Upper lobe of left lung (tissue), 6 donors: ENCODE results near the gene SLC5A2. TPM values are rescaled to one million over a fixed set of nuclear protein-coding genes. Genes with fewer than 3 reads are reported as not detected.

Experiments used
- ATAC-seq, 2 donors: fragments of 200-7000 bp; cut with Tn5 transposase; one replicate each; pipeline ENCODE4 v1.9.1; 2022; ENCODE audit warnings: mild to moderate bottlenecking in 2 of 2, moderate library complexity in 2 of 2; ENCODE audit not compliant: low FRiP score in 2 of 2
- DNase-seq, 2 donors: peaks; one replicate each; pipeline ENCODE4 v3.0.0-alpha.2; 2019 to 2020
- H3K27ac ChIP-seq, 4 donors: fragments of 200-600 bp; sonication (generic); one replicate each; pipeline ENCODE4 v1.5.1; 2016 to 2019
- H3K27me3 ChIP-seq, 4 donors: fragments of 200-600 bp; sonication (generic); one replicate each; pipeline ENCODE4 v1.5.1; 2017 to 2019
- H3K36me3 ChIP-seq, 4 donors: fragments of 200-600 bp; sonication (generic); one replicate each; pipeline ENCODE4 v1.5.1; 2016 to 2019
- H3K4me1 ChIP-seq, 4 donors: fragments of 200-600 bp; sonication (generic); one replicate each; pipeline ENCODE4 v1.5.1; 2018 to 2019
- H3K4me3 ChIP-seq, 4 donors: fragments of 200-600 bp; sonication (generic); one replicate each; pipeline ENCODE4 v1.5.1; 2017 to 2019; ENCODE audit warnings: mild to moderate bottlenecking in 2 of 4, moderate library complexity in 1 of 4
- H3K9me3 ChIP-seq, 4 donors: fragments of 200-600 bp; sonication (generic); one replicate each; pipeline ENCODE4 v1.5.1; 2018 to 2019
- EP300 ChIP-seq, 4 donors: sonication (generic); formaldehyde crosslinking; IDR thresholded peaks; one replicate each; pipeline ENCODE4 v1.5.1; 2017; ENCODE audit warnings: antibody characterized with exemption in 4 of 4, control low read depth in 2 of 4
- POLR2A ChIP-seq, 4 donors: fragments of 450-650 bp; IDR thresholded peaks; one replicate each; pipeline ENCODE4 v1.5.1; 2016 to 2017; ENCODE audit warnings: antibody characterized with exemption in 4 of 4, mild to moderate bottlenecking in 2 of 4
- POLR2AphosphoS5 ChIP-seq, 2 donors: sonication (generic); formaldehyde crosslinking; IDR thresholded peaks; one replicate each; pipeline ENCODE4 v1.5.1; 2017; ENCODE audit warnings: antibody characterized with exemption in 2 of 2
- WGBS, 2 donors: methylation state at CpG; one replicate each; pipeline ENCODE4 v1.1.5; 2017 to 2018; 5-methylcytosine and 5-hydroxymethylcytosine counted together
- total RNA-seq, 6 donors: library from RNA; depleted of rRNA in 4 of 6; stranded (reverse); fragments of >200 nt in 4 of 6; gene quantifications; one replicate each; pipeline versions ENCODE4 v1.1.0 to v1.2.1, GENCODE V29; 2016 to 2021
- TF ChIP-seq, protein P1 (sequence below), 6 experiments: fragments of 450-650 bp in 4 of 6; fragments of 200-600 bp in 2 of 6; sonication (generic) in 2 of 6; IDR thresholded peaks; one replicate each; pipeline ENCODE4 v1.5.1; 2016 to 2019; ENCODE audit warnings: antibody characterized with exemption in 6 of 6
- donor health status: DM: no; HTN: no; CAD: no; lungs with moderate emphysema.
- donor health status: DM: no; HTN: yes; CAD: no; lungs with severe emphysema.

Gene SLC5A2
- total RNA-seq, 6 donors from 2014 or later = 0.84 to 3.3 (median 1.2) TPM

DNA sequence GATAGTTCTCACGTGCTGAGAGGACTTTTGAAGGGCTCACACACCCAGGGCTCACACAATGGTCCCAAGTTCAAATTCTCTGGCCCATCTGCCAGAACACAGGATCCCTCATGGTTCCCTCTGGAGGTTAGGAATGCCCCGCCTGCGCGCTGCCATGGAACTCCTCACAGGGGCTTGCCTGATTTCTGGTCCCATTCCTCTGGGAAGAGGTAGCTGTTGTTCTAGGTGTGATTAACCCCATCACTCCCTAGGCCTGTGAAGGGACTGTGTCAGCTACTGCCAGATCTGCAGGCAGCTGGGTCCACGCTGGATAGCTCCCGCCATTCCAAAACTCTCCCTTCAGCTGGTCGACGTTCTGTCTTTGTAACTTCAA is 25.9 kb upstream of the SLC5A2 start:
- no peak for ATAC-seq
- no peaks in the 10 kb centered on the region for H3K9me3 ChIP-seq
- TF ChIP-seq POLR2AphosphoS5 (IDR thresholded peaks at IDR 0.05) (no peak), EP300 (IDR thresholded peaks at IDR 0.05) (no peak), POLR2A (IDR thresholded peaks at IDR 0.05) (no peak)
- TF ChIP-seq, protein P1, sequence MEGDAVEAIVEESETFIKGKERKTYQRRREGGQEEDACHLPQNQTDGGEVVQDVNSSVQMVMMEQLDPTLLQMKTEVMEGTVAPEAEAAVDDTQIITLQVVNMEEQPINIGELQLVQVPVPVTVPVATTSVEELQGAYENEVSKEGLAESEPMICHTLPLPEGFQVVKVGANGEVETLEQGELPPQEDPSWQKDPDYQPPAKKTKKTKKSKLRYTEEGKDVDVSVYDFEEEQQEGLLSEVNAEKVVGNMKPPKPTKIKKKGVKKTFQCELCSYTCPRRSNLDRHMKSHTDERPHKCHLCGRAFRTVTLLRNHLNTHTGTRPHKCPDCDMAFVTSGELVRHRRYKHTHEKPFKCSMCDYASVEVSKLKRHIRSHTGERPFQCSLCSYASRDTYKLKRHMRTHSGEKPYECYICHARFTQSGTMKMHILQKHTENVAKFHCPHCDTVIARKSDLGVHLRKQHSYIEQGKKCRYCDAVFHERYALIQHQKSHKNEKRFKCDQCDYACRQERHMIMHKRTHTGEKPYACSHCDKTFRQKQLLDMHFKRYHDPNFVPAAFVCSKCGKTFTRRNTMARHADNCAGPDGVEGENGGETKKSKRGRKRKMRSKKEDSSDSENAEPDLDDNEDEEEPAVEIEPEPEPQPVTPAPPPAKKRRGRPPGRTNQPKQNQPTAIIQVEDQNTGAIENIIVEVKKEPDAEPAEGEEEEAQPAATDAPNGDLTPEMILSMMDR (IDR thresholded peaks at IDR 0.05) = no peak
- H3K36me3 ChIP-seq = peaks cover 0 to 7% (median 3%) of the 10 kb centered on the region in 4 donors
- H3K4me3 ChIP-seq = no peak overlapping the region
- peaks cover 61 to 77% (median 67%) of the 10 kb centered on the region in 4 donors for H3K4me1 ChIP-seq
- DNase-seq = no peak
- H3K27ac ChIP-seq = no peak overlapping the region
- H3K27me3 ChIP-seq = no peaks in the 10 kb centered on the region
- WGBS, 2 donors = 77 to 78% methylated on average over 4 to 8 of the region's 8 CpGs

DNA sequence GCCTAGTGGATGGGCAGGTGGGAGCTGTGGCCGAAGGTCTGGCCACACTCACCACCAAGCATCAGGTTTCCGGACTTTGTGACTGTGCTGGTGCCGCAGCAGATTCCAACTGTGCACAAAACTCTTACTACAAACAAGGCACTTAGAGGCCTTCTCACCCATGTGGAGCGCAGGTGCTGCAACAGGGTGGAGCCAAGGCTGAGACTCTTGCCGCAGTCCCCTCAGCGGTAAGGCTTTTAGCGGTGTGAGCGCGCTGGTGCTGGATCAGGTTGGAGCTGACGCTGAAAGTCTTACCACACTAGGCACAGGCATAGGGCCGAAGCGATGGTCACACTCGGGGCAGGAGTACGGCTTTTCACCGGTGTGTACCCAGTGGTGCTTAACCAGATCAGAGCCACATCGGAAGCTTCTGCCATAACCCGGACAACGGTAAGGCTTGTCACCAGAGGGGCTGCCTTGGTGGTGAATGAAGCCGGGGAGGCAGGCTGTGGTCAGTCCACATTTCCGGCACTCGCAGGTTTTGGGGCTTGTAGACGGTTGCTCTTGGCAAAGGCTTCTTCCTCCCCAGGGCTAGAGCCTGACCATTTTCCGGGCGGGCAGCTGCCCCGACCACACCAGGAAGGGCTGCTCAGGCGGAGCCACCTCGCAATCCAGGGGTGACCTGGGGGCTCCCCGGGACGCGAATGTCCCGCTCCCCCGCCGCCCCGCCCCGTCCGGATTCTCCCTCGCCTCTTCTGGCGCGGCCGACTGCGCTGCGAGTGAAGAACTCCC is 24.7 kb upstream of the SLC5A2 start:
- ATAC-seq (peak in 1 of 2 donors; percentile 19), DNase-seq (peak; percentile 76 to 93)
- peak overlapping the region; percentile 95 to 100 (median 99) for H3K27ac ChIP-seq
- WGBS, 2 donors = 0 to 2% methylated on average over 12 to 42 of the region's 42 CpGs
- no peaks in the 10 kb centered on the region for H3K27me3 ChIP-seq
- peaks cover 52 to 67% (median 54%) of the 10 kb centered on the region in 4 donors for H3K4me1 ChIP-seq
- H3K36me3 ChIP-seq = peaks cover 0 to 20% (median 10%) of the 10 kb centered on the region in 4 donors
- H3K4me3 ChIP-seq = peak overlapping the region; percentile 49 to 95 (median 80)
- TF ChIP-seq EP300 (IDR thresholded peaks at IDR 0.05) = no peak
- peak in 2 of 4 donors; percentile 17 to 31 for TF ChIP-seq POLR2A (IDR thresholded peaks at IDR 0.05)
- peak; percentile 13 to 43 for TF ChIP-seq POLR2AphosphoS5 (IDR thresholded peaks at IDR 0.05)
- TF ChIP-seq, protein P1 (IDR thresholded peaks at IDR 0.05) = peak in 2 of 6 experiments; percentile 19 to 24
- no peaks in the 10 kb centered on the region for H3K9me3 ChIP-seq

DNA sequence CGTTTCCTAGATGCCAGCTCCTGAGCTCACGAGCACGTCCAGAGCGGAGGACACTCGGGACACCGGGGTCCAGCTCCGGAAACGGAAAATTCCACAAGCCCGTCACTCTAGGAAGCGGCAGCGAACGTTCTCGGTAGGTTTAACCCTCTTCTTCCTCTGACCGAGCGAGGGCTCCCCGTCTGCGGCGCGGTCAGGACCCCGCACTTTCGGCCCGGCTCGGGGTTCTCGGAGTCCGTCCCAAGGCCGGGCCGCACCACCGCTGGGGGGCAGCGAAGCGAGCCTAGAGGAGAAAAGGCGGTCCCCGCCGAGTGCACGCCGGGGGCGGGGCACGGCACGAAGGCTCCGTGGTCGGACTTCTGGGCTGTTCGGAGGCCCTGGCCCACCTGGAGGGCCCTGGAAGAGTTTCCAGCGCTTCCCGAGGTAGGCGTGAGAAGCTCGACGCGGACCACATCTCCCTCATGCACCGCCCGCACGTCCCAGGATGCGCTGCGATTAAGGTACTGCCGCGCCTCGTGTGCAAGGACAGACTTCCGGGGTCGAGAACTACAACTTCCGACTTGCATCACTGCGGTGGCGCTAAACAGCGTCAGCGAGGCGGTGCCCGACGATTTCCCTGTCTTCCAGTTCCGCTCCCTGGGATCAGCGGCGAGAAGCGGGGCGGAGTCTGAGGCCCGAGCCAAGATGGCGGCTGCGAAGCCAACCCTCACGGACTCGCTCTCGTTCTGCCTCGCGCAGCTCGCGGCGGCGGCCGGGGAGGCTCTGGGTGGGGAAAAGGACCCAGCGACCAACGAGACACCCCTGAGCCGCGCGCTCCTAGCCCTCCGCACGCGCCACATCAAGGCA is 23.9 kb upstream of the SLC5A2 start, which contains the start of gene ARMC5:
ARMC5 (plus strand) TSS at position 658 of the 843 bp plus-strand sequence; CDS start at position 682, 24 bp downstream.
- no peaks in the 10 kb centered on the region for H3K27me3 ChIP-seq
- peaks cover 0 to 28% (median 14%) of the 10 kb centered on the region in 4 donors for H3K36me3 ChIP-seq
- no peak for TF ChIP-seq EP300 (IDR thresholded peaks at IDR 0.05)
- TF ChIP-seq, protein P1 (IDR thresholded peaks at IDR 0.05) = peak; percentile 36 to 78 (median 62)
- TF ChIP-seq POLR2AphosphoS5 (IDR thresholded peaks at IDR 0.05) = peak; percentile 94 to 98
- TF ChIP-seq POLR2A (IDR thresholded peaks at IDR 0.05) = peak in 3 of 4 donors; percentile 5 to 84 (median 83)
- DNase-seq = peak; percentile 97
- peak; percentile 94 for ATAC-seq
- H3K4me1 ChIP-seq = peaks cover 44 to 59% (median 46%) of the 10 kb centered on the region in 4 donors
- H3K27ac ChIP-seq = peak within 1 kb of the TSS; percentile 95 to 100 (median 99)
- 0 to 1% methylated on average over 25 to 45 of the region's 91 CpGs for WGBS, 2 donors
- H3K4me3 ChIP-seq = peak within 1 kb of the TSS; percentile 49 to 95 (median 80)
- H3K9me3 ChIP-seq = no peaks in the 10 kb centered on the region

DNA sequence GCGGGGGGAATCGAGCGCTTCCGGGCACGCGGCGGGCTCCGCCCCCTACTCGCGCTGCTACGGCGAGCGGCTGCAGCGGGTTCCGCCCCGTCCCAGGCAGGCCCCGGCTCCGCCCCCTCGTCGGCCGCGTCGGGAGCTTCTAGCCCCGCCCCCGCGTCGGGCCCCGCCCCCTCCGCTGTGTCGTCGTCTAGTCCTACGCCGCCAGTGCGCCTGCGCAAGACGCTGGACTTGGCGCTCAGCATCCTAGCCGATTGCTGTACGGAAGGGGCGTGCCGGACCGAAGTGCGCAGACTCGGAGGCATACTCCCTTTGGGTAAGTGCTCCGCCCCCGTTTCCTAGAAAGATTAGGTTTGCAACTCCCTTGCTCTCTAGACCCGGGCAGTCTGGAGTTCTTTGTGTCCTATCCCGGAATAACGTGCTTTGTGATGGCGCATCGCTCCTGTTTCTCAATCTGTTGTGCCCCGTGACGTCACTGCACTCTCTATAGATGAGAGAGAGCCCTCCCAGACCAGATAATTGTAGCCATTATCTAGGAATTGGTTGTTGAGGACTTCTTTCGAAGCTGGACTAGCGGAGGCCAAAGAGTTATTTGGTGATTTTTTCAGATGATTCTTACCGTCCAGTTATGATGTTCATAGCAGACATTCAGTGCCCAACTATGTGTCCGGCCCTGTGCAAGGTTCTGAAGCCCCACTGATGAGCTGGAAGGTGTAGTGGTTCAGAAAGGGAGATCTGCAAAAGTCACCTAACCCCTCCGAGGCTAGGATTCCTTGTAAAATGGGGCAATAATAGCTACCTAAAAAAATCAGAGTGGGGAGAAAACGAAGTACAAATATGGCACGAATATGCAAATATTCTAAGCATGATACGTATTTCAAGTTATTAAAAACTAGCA is 23.0 kb upstream of the SLC5A2 start:
- Histone ChIP-seq H3K4me1 (peaks cover 38 to 50% (median 40%) of the 10 kb centered on the region in 4 donors), H3K27me3 (no peaks in the 10 kb centered on the region), H3K9me3 (no peaks in the 10 kb centered on the region), H3K36me3 (peaks cover 0 to 37% (median 22%) of the 10 kb centered on the region in 4 donors), H3K27ac (peak overlapping the region; percentile 95 to 100 (median 99)), H3K4me3 (peak overlapping the region; percentile 32 to 95 (median 80))
- ATAC-seq = peak; percentile 95 to 97
- DNase-seq = peak; percentile 100
- TF ChIP-seq POLR2AphosphoS5 (IDR thresholded peaks at IDR 0.05) = peak; percentile 43 to 69
- TF ChIP-seq EP300 (IDR thresholded peaks at IDR 0.05) = no peak
- TF ChIP-seq POLR2A (IDR thresholded peaks at IDR 0.05) = peak in 1 of 4 donors; percentile 6
- WGBS, 2 donors = 8 to 9% methylated on average over 21 to 25 of the region's 61 CpGs
